HK-2 (cell line): ENCODE data around the gene TMEM258.
A peak's percentile ranks its signal among the peaks of the same experiment; 100 is the strongest.

Source experiments
- DNase-seq: peaks from one replicate; pipeline ENCODE4 v3.0.0-alpha.2; 2018; ENCODE audit not compliant: unreplicated experiment

Gene TMEM258

DNA sequence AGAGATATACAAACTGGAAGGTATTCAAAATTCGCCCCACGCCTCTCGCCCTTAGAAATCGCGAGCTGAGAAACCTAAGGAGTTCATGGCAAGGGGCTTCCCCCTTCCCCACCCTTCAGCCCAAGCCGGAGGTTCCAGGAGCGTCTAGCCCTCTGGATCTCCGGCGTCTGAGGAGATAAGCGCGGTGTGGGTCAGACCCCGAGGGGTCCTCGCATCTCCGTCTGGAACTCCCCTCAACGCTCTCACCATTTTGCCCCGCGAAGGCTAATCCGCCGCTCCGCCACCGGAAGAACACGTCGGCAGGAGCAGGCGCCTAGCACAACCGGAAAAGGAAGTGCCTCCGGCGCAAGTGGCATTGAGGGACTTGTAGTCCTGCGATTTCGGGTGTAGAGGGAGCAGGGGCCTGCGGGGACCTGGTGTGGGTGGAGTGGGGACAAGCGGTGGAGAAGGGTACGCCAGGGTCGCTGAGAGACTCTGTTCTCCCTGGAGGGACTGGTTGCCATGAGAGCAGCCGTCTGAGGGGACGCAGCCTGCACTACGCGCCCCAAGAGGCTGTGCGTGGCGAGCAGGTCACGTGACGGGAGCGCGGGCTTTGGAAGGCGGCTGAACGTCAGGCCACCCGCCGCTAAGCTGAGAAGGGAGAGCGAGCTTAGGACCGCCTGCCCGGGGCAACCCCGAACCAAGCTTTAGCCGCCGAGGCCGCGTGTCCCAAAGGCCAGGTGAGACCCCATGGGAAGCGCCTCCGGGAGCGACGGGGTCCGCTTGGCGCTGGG, at the start of gene TMEM258, which contains the start of gene FEN1:
TMEM258 (minus strand) TSS at position 290 of the 773 bp plus-strand sequence; CDS start at position 249, 41 bp downstream.
FEN1 (plus strand) TSS at position 602 of the 773 bp plus-strand sequence. CDS start 2,451 bp downstream, outside the sequence.
- DNase-seq: peak; percentile 87

- DNase-seq: no peak
Observed at GRCh38 chr11:61841636-61842527, 49.5 kb upstream of the TMEM258 start.

DNA sequence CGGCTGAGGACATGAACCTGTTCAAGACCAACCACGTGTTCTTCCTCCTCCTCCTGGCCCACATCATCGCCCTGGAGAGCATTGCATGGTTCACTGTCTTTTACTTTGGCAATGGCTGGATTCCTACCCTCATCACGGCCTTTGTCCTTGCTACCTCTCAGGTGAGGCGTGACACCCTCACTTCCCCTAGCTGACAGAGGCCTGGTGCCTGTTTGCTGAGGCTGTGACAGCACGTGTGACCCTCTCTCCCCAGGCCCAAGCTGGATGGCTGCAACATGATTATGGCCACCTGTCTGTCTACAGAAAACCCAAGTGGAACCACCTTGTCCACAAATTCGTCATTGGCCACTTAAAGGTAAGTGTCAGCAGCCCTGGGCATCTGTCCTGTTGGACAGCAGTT, 48.0 kb upstream of the TMEM258 start:
- DNase-seq: no peak

GRCh38 chr11:61839742-61840141, 47.3 kb upstream of the TMEM258 start:
- DNase-seq: no peak

DNA sequence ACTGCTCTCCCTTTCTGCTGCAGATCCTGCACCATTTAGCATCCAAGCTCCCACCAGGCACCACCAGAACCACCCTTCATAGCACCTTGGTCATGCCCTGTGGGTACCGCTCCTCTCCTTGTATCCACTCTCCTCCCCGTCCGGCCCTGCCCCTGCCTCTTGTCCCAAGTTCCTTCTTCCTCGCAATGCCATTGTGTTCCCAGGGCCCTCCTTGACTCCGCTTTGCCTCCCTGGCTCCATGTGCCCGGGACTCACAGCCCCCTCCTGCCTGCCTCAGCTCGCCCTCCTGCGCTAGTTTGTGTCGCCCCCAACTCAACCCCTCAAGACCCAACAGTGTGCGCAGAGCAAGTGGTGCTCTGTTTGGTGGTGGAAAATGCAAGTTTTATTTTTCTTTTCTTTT, 46.5 kb upstream of the TMEM258 start:
- no peak for DNase-seq

- no peak for DNase-seq
Observed at GRCh38 chr11:61838501-61838900, 46.1 kb upstream of the TMEM258 start.

DNA sequence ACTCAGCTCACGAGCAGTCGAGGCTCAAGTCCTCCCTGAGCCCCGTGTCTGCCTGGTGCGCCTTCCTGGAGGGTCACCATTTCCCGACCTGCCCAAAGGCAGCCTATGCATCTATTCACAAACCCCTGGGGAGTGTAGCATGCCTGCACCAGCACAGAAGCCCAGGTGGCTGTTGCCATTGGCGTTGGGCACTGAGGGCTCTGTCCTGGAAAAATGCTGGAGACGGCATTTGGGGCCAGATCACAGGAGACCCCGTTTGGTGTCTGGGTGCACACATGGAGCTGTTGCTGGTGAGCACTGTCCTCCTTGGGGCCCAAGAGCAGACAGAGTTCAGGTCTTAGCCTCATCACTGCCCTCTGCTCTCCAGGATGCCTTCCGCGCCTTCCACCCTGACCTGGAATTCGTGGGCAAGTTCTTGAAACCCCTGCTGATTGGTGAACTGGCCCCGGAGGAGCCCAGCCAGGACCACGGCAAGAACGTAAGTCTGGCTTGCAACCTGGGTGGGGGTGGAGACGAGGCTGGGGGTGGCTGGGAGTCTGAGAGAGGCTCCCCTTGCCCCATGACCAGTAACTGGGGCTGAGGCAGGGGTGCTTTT, 45.1 kb upstream of the TMEM258 start:
- no peak for DNase-seq

DNA sequence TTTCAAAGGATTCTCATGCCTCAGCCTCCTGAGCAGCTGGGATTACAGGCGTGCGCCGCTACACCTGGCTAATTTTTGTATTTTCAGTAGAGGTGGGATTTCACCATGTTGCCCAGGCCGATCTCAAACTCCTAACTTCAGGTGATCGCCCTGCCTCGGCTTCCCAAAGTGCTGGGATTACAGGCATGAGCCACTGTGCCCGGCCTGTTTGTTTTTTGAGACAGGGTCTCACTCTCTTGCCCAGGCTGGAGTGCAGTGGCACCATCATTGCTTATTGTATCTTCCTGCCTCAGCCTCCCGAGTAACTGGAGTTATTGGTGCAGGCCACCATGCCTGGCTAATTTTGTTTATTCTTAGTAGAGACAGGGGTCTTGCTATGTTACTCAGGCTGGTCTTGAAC, 43.8 kb upstream of the TMEM258 start:
- no peak for DNase-seq

DNA sequence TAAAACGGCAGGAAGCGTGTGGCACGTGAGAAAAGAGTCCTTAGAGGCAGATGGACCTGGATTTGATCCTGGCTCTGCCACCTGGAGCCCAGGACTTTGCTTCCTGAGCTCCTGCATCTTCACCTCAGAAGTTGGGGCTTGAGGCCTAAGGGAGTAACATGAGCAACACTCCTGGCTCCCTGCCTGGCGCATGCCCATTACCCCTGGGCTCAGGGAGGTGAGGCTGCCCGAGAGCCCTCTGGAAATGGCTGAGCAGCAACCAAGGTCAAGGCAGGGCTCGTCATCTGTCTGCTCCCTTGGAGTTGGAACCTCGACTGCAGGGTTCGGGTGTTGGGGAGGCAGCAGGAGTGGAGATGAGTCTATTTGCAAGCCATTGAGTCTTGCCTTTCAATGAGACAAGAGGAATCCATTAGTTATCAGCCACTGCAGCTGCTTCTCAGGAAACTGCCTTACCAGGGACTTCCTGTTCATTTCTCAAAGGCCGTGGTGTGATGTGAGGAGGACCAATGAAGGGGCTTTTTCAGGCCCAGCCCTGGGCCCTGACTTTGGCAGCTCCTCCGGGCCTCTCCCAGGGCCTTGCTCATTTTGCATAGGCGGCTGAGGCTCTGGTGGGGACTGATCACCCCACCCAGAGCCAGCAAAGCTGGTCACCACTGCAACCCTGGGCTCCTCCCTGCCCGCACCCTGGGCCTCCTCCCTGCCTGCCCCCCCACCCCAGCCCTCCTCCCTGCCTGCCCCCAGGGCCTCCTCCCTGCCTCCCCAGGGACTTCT, 42.1 kb upstream of the TMEM258 start:
- no peak for DNase-seq

- DNase-seq: no peak
Observed at GRCh38 chr11:61833926-61834277, 41.5 kb upstream of the TMEM258 start.

- DNase-seq: no peak
Observed at GRCh38 chr11:61833471-61833870, 41.1 kb upstream of the TMEM258 start.

GRCh38 chr11:61832754-61833153, 40.4 kb upstream of the TMEM258 start:
- no peak for DNase-seq

DNA sequence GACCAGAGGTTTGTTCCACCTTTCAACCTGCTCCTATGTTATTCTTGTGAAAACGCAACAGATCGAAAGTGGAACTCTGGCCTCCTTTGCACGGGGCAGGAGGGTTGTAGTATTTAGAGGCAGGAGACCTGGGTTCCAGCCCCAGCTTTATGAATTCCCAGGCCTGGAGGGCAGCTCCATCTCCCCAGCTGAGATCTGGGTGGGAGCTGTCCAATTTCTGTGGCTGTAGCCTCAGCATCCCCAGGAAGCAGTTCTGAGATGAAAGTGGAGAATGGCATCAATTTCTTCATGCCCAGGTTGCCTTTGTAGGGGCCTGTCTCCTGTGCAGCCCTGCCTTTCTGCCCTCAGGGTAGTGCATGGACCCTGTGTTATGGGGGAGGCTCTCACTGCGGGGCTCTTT, 39.8 kb upstream of the TMEM258 start:
- no peak for DNase-seq

DNA sequence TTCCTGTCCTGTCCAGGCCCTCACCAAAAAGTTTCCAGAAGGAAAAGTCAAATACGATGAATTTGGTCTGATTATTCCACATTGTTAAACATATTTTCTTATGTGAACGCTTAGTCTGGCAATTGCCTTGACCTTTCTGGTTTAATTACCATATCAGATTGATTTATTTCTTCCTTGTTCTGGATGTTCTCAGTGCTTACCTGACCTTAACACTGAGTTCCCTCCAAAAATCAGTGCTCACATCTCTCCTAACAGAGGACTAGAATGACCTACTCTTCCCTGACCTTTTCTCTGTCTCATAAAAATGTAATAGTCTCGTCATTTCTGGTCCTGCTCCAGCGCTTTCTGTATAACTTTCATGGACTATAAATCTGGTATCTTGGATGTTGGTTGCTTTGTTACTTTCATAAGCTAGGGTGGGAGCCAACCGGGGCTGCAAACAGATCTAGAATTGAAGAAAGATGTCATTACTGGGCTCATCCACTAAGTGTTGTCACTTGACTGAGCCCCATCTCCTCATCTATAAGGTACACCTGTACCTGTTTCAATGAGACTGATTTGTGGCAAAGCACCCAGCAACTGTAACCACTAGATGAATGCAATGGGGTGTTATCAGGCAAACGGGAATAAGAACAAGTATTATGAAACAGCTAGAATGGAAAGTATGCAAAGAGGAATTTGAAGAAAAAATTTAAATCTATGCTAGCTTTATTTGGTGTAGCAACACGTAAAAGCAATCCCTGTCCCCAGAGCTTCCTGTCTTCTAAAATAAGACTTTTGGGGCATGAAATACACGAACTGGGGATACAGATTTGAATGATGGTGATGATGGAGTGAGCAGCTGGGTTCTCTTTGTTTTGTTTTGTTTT, 38.1 kb upstream of the TMEM258 start:
- DNase-seq: no peak

DNA sequence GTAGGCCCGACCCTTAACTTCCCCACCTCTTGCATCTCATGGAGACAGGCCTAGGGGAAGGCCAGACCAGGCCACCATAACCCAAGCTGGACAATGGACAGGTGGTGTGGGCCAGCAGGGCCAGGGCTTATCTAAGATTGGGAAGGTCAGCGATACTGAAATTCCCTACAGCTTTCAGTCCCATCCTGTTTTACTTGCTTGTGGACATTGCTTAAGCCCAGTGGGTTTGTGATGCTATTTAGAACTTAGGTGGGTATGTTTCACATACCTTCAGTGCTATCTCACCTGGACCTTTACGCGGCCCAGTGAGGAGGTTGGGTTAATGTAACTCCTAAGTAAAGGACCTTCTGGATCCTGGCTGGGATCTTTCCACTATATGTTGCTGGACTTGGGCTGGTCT, 37.4 kb upstream of the TMEM258 start:
- DNase-seq: no peak

DNA sequence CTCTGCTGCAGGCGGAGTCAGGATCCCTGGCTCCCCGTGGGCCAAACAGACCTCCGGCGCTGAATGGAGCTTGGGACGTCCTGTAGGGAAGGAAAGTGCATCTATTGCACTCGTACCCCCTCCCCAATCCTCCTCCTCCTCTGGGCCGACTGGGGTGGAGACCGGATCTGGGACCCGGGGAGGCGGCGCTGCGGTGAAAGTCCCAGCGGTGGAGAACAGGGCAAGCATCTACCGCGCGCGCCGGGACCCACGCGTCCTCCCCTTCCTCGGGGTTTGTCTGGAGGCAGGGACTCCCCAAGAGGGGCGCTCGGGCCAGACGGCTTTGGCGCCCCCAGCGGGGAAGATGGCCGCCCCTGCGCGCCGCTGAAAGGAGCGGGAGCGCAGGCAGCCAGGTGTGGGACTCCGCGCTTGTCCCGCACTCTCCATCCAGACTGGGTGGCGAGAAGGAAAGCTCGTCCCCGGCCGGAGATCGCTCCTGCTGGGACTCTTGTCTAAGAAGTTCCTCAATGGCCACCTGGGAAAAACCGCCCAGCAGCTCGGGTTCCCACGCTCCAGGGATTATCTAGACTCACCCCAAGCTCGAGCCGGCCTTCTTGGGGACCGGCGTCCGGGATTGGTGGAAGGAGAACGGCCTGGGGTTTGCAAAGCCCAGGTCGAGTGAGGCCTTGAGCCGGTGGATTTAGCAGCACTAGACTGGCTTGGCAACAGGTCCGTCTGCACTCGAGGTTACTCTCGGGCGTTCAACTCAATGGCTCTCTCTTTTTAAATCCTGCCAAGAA, 36.4 kb upstream of the TMEM258 start:
- DNase-seq: no peak

DNA sequence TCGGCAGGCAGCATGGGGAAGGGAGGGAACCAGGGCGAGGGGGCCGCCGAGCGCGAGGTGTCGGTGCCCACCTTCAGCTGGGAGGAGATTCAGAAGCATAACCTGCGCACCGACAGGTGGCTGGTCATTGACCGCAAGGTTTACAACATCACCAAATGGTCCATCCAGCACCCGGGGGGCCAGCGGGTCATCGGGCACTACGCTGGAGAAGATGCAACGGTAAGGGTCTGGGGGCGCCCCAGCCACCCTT, 35.9 kb upstream of the TMEM258 start:
- no peak for DNase-seq

DNA sequence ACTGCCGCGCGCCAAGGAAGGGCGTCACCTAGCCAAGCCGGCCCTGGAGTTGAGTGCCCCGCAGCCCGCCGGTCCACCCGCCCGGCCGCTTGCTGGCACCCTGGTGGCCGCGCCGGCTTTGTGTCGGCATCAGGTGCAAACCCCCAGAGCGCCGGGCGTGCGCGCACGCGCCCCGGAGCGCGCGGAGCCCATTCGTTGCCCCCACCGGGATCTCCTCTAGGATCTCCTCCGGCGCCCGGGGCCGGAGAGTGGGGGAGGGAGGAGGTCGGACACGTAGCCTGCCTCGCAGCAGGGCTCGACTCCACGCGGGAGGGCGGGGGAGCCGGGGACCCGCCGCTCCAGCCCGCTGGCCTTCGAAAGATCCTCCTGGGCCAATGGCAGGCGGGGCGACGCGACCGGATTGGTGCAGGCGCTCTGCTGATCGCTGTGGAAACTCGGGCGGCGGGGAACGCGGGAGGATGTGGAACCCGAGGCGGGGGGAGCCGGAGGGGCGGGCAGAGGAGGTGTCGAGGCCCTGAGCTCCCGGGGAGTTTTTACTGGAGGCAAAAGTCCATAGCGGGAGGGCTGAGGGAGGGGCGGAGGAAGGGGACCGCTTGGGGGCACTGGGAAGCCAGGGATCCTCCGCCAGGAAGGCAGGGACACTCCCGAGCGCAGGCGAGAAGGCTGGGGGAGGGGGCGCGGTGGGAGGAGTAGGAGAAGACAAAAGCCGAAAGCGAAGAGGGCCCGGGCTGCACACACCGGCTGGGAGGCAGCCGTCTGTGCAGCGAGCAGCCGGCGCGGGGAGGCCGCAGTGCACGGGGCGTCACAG, 35.4 kb upstream of the TMEM258 start, which contains the start of gene FADS2:
FADS2 (plus strand) TSS at position 730 of the 808 bp plus-strand sequence. CDS start 91 bp downstream, outside the sequence.
- no peak for DNase-seq

DNA sequence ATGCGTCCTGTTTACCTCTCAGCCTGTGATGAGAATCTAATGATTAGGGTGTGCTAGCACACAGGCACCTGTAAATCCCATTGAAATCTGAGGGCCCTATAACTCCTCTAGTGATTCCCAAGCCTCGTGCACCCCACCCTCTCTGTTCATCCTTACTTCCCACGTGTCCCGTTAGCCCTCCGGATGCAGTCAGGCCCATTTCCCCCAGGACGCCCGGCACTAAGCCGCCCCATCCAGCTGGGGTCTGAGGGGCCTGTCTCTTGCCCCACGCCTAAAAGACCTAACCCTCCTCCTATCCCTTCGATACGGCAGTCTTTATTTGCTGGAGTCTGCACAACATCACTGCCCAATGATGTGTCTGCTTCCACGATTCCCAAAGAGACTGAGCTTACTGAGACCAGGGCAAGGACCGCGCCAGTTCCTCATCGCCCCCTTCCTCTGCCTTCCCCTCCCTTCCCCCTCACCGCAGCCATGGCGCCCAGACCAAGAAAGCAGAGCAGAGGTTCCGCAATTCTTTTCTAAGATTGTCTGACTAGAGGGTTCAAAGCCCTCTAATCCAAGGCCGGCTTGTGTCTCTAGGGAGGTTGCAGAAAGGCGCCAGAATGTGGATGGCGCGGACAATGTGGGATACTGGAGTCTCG, 34.7 kb upstream of the TMEM258 start:
- DNase-seq: no peak
